ENCODE results near the gene GPR137B. TPM values are rescaled to one million over a fixed set of nuclear protein-coding genes. Genes with fewer than 3 reads are reported as not detected.

GPR137B gene
- total RNA-seq, 1 experiment from 2014 or later = 7.1 TPM

DNA sequence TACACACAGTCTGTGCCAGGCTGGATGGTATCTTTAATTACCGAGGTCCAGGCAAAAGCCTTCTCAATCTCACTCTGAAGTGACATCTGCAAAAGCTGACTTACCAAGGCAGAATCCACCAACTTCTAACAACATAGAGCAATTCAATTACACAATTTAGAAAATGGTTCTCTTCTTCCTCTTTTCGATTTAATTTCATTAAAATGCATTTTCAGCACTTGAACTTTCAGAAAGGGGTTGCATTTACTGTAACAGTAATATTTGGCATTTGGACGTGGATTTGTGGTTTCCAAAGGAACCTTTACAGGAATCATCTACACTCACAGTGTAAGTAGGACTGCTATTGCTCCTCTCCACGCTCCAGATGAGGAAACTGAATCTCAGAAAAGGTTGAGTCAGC is 86.1 kb downstream of the GPR137B start:
- CTCF ChIA-PET = no interaction called here
- H3K4me3 ChIP-seq (ENCODE audit: low read depth, low read length, poor library complexity, severe bottlenecking) = no peak overlapping the region
- H3K4me1 ChIP-seq (ENCODE audit: insufficient read depth, low read length, poor library complexity, severe bottlenecking) = no peaks in the 10 kb centered on the region
- POLR2A ChIA-PET (ENCODE audit: low non-redundant PET) = no interaction called here
- DNase-seq (ENCODE audit: low spot score) = no peak
- BruUV-seq (replicated peaks) = no TSS peak
- intact Hi-C loops (cut with micrococcal nuclease; ENCODE audit: unreplicated experiment) = no loop called here
- no peaks in the 10 kb centered on the region for H3K9me3 ChIP-seq (ENCODE audit: low read depth, low read length, poor library complexity, severe bottlenecking)
- H3K27me3 ChIP-seq (replicated peaks; ENCODE audit: insufficient read depth, low read depth, low read length, poor library complexity) = no peaks in the 10 kb centered on the region
- H3K27ac ChIP-seq (ENCODE audit: low read depth, low read length, poor library complexity, severe bottlenecking) = no peak overlapping the region
- TF ChIP-seq EZH2 (IDR thresholded peaks at IDR 0.05; ENCODE audit: borderline replicate concordance, low read depth, low read length, poor library complexity, severe bottlenecking) = no peak
- TF ChIP-seq CTCF (conservative IDR thresholded peaks at IDR 0.05; ENCODE audit: low read depth, low read length) = no peak
- H3K36me3 ChIP-seq (ENCODE audit: insufficient read depth, low read length, poor library complexity, severe bottlenecking) = no peaks in the 10 kb centered on the region

DNA sequence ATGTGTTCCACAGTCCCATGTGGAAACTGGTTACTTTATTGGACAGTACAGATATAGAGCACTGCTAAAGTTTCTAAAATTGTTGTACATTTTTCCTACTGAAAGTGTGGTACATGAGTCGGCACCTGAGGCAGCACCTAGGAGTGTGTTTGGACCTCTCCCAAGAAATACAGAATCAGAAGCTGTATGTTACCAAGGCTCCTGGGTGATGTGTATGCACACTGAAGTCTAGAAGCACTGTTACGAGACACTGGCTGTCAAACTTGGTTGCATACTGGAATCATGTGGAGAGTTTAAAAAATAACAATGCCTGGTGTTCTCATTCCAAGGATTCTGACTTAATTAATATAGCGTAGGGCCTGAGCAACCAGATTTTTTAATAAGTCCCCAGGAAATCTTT is 92.8 kb downstream of the GPR137B start:
- TF ChIP-seq EZH2 (IDR thresholded peaks at IDR 0.05; ENCODE audit: borderline replicate concordance, low read depth, low read length, poor library complexity, severe bottlenecking) = no peak
- TF ChIP-seq CTCF (conservative IDR thresholded peaks at IDR 0.05; ENCODE audit: low read depth, low read length) = no peak
- no peak overlapping the region for H3K27ac ChIP-seq (ENCODE audit: low read depth, low read length, poor library complexity, severe bottlenecking)
- H3K4me1 ChIP-seq (ENCODE audit: insufficient read depth, low read length, poor library complexity, severe bottlenecking) = no peaks in the 10 kb centered on the region
- H3K27me3 ChIP-seq (replicated peaks; ENCODE audit: insufficient read depth, low read depth, low read length, poor library complexity) = no peaks in the 10 kb centered on the region
- POLR2A ChIA-PET (ENCODE audit: low non-redundant PET) = no interaction called here
- CTCF ChIA-PET = no interaction called here
- H3K9me3 ChIP-seq (ENCODE audit: low read depth, low read length, poor library complexity, severe bottlenecking) = no peaks in the 10 kb centered on the region
- H3K36me3 ChIP-seq (ENCODE audit: insufficient read depth, low read length, poor library complexity, severe bottlenecking) = no peaks in the 10 kb centered on the region
- DNase-seq (ENCODE audit: low spot score) = no peak
- no TSS peak for BruUV-seq (replicated peaks)
- intact Hi-C loops (cut with micrococcal nuclease; ENCODE audit: unreplicated experiment) = no loop called here
- no peak overlapping the region for H3K4me3 ChIP-seq (ENCODE audit: low read depth, low read length, poor library complexity, severe bottlenecking)

- Histone ChIP-seq H3K36me3 (ENCODE audit: insufficient read depth, low read length, poor library complexity, severe bottlenecking) (no peaks in the 10 kb centered on the region), H3K4me3 (ENCODE audit: low read depth, low read length, poor library complexity, severe bottlenecking) (no peak overlapping the region), H3K27ac (ENCODE audit: low read depth, low read length, poor library complexity, severe bottlenecking) (no peak overlapping the region), H3K9me3 (ENCODE audit: low read depth, low read length, poor library complexity, severe bottlenecking) (no peaks in the 10 kb centered on the region), H3K27me3 (replicated peaks; ENCODE audit: insufficient read depth, low read depth, low read length, poor library complexity) (no peaks in the 10 kb centered on the region), H3K4me1 (ENCODE audit: insufficient read depth, low read length, poor library complexity, severe bottlenecking) (no peaks in the 10 kb centered on the region)
- ChIA-PET POLR2A (ENCODE audit: low non-redundant PET) (no interaction called here), CTCF (no interaction called here)
- intact Hi-C loops (cut with micrococcal nuclease; ENCODE audit: unreplicated experiment) = no loop called here
- no TSS peak for BruUV-seq (replicated peaks)
- DNase-seq (ENCODE audit: low spot score) = no peak
- no peak for TF ChIP-seq CTCF (conservative IDR thresholded peaks at IDR 0.05; ENCODE audit: low read depth, low read length)
- TF ChIP-seq EZH2 (IDR thresholded peaks at IDR 0.05; ENCODE audit: borderline replicate concordance, low read depth, low read length, poor library complexity, severe bottlenecking) = no peak
These were observed 96.8 kb downstream of the GPR137B start for GRCh38 chr1:236239092-236239585.

Measured in A673 (cell line).